ENCODE data around the gene FAM163B.
A peak's percentile ranks its signal among the peaks of the same experiment; 100 is the strongest.

GRCh38 chr9:133558191-133559126 lies 50.7 kb downstream of the FAM163B start:
- TF ChIP-seq CTCF (IDR thresholded peaks at IDR 0.05) (no peak), POLR2A (IDR thresholded peaks at IDR 0.05) (no peak), EP300 (IDR thresholded peaks at IDR 0.05) (peak in 2 of 4 donors; percentile 8 to 19)
